MCF 10A (cell line): ENCODE measurements around the gene RNF213. TPM values are rescaled to one million over a fixed set of nuclear protein-coding genes. Genes with fewer than 3 reads are reported as not detected.

ENCODE experiments used
- BruUV-seq: library from RNA; stranded (reverse); fragments of 400-500 nt; replicated peaks from 2 replicates; lab custom pipeline; 2021; lab: Mats Ljungman, UMichigan
- CTCF ChIA-PET: fragments of 300-600 bp; sonication (Branson Sonifier 250); formaldehyde crosslinking; extraction: SDS; loops from one replicate; lab custom pipeline; 2021; ENCODE audit warnings: antibody characterized with exemption, inconsistent platforms; lab: Yijun Ruan, JAX
- POLR2A ChIA-PET: fragments of 300-600, 350-650 bp; sonication (Branson Sonifier 250); formaldehyde crosslinking; extraction: SDS; loops from one replicate; lab custom pipeline; 2020; ENCODE audit warnings: antibody characterized with exemption, inconsistent platforms; lab: Yijun Ruan, JAX
- DNase-seq: peaks from one replicate; pipeline ENCODE4 v3.0.0-alpha.2; 2018; ENCODE audit not compliant: unreplicated experiment
- H3K27ac Mint-ChIP-seq: one replicate; pipeline ENCODE4 v1.8.0; 2022; ENCODE audit warnings: mild to moderate bottlenecking, low read depth, mixed read lengths; ENCODE audit not compliant: unreplicated experiment
- H3K27me3 Mint-ChIP-seq: one replicate; pipeline ENCODE4 v1.8.0; 2022; ENCODE audit warnings: mixed read lengths; ENCODE audit not compliant: insufficient read depth, unreplicated experiment
- H3K36me3 Mint-ChIP-seq: one replicate; pipeline ENCODE4 v1.8.0; 2022; ENCODE audit warnings: mild to moderate bottlenecking, moderate library complexity, mixed read lengths; ENCODE audit not compliant: insufficient read depth, unreplicated experiment
- H3K4me1 Mint-ChIP-seq: one replicate; pipeline ENCODE4 v1.8.0; 2022; ENCODE audit warnings: mixed read lengths; ENCODE audit not compliant: insufficient read depth, unreplicated experiment
- H3K4me3 Mint-ChIP-seq: one replicate; pipeline ENCODE4 v1.8.0; 2022; ENCODE audit warnings: mild to moderate bottlenecking, moderate library complexity, mixed read lengths; ENCODE audit not compliant: unreplicated experiment
- H3K9me3 Mint-ChIP-seq: one replicate; pipeline ENCODE4 v1.8.0; 2022; ENCODE audit warnings: mixed read lengths; ENCODE audit not compliant: unreplicated experiment
- CTCF ChIP-seq: fragments of 200-600 bp; IDR thresholded peaks from one replicate; pipeline ENCODE4 v1.8.0; 2022; ENCODE audit warnings: antibody characterized with exemption, mild to moderate bottlenecking; ENCODE audit not compliant: unreplicated experiment
- intact Hi-C: fragments of 100-400 bp; cut with micrococcal nuclease; formaldehyde crosslinking; loops from 2 replicates; pipeline ENCODE4 v1.14.1; 2022
- total RNA-seq: library from RNA; stranded (reverse); gene quantifications from 2 replicates; pipeline ENCODE4 v1.2.3, GENCODE V29; 2022

Gene RNF213
- total RNA-seq, 1 experiment from 2014 or later: 50.5 TPM

- DNase-seq: no peak
- Mint-ChIP-seq H3K4me3 (no peak overlapping the region), H3K9me3 (no peaks in the 10 kb centered on the region), H3K36me3 (no peaks in the 10 kb centered on the region), H3K4me1 (no peaks in the 10 kb centered on the region), H3K27ac (no peak overlapping the region), H3K27me3 (no peaks in the 10 kb centered on the region)
- no peak for TF ChIP-seq CTCF
- intact Hi-C loops: no loop called here
- BruUV-seq: no TSS peak
- ChIA-PET POLR2A (no interaction called here), CTCF (interaction anchor here (0.7 to 1.0 kb wide), 3 partner anchors 11 to 133 kb away, joined by 3 to 4 read pairs (median 3); no protein-coding TSS in a partner anchor)
Observed at GRCh38 chr17:80442323-80442659, 181.6 kb downstream of the RNF213 start.

GRCh38 chr17:80442764-80443163 is 182.1 kb downstream of the RNF213 start:
- intact Hi-C loops: no loop called here
- ChIA-PET CTCF (interaction anchor here (1.0 kb wide), 1 partner anchor 11 kb away, joined by 3 read pairs; no protein-coding TSS in a partner anchor), POLR2A (no interaction called here)
- TF ChIP-seq CTCF: no peak
- Mint-ChIP-seq H3K9me3 (no peaks in the 10 kb centered on the region), H3K27me3 (no peaks in the 10 kb centered on the region), H3K27ac (no peak overlapping the region), H3K36me3 (no peaks in the 10 kb centered on the region), H3K4me3 (no peak overlapping the region), H3K4me1 (no peaks in the 10 kb centered on the region)
- no peak for DNase-seq
- BruUV-seq: no TSS peak

- POLR2A ChIA-PET: no interaction called here
Observed at GRCh38 chr17:80443498-80443897, 182.8 kb downstream of the RNF213 start.

GRCh38 chr17:80443916-80444643 is 183.4 kb downstream of the RNF213 start:
- CTCF ChIA-PET: no interaction called here
- no TSS peak for BruUV-seq
- Mint-ChIP-seq H3K27me3 (no peaks in the 10 kb centered on the region), H3K4me1 (no peaks in the 10 kb centered on the region), H3K4me3 (no peak overlapping the region), H3K27ac (no peak overlapping the region), H3K9me3 (no peaks in the 10 kb centered on the region), H3K36me3 (no peaks in the 10 kb centered on the region)
- intact Hi-C loops: no loop called here
- DNase-seq: no peak
- POLR2A ChIA-PET: no interaction called here
- TF ChIP-seq CTCF: no peak

More at GRCh38 chr17:80443498-80443897, 182.8 kb downstream of the RNF213 start:
- no TSS peak for BruUV-seq
- Mint-ChIP-seq H3K36me3 (no peaks in the 10 kb centered on the region), H3K27ac (no peak overlapping the region), H3K9me3 (no peaks in the 10 kb centered on the region), H3K4me3 (no peak overlapping the region), H3K27me3 (no peaks in the 10 kb centered on the region), H3K4me1 (no peaks in the 10 kb centered on the region)
- intact Hi-C loops: no loop called here
- no peak for DNase-seq
- CTCF ChIA-PET: interaction anchor here (1.0 kb wide), 1 partner anchor 10 kb away, joined by 3 read pairs; no protein-coding TSS in a partner anchor
- no peak for TF ChIP-seq CTCF
